Measurements from ENCODE around the gene NCR3LG1.

DNA sequence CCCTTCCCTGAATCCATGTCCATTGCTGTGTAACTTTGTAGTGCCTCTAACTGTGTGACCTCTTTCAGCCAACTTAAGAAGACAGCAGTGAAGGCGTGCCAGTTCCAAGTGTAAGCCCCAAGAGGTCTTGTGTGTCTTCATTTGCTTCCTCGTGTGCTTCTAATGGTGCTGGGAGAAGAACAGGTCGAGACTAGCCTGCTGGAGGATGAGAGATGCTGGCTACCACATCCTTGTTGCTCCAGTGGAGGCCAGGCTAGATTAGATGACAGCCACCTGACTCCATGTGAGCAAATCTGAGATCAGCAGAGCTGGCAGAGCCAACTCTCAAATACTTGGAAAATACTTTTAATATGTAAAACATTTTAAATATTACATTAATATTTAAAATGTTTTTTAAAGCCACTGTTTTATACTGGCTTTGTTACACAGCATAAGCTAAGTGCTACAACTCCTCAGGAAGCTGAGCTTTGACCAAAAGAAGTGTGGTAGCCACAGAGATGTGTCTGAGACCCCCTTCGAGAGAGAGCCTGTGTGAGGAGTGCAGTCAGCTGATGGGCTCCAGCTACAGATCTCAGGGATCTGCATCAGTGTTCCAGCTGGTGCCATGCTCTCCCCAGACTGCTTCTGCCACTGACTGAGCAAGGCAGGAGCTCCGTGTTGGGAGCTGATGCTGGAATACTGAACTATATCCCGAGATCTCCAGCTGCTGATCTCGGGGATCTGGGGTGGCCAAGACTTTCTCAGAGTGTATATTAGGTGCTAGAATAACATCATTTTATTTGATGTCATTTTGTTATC is 28.0 kb downstream of the NCR3LG1 start:
- TF ChIP-seq JUN (IDR thresholded peaks at IDR 0.05) (no peak), CHD2 (IDR thresholded peaks at IDR 0.05; ENCODE audit: low read length, partially characterized antibody) (no peak), CEBPB (IDR thresholded peaks at IDR 0.05) (no peak), MAZ (IDR thresholded peaks at IDR 0.05; ENCODE audit: borderline replicate concordance, low read depth, low read length) (no peak), RAD21 (conservative IDR thresholded peaks at IDR 0.05 in 1 of 2, IDR thresholded peaks at IDR 0.05 in 1 of 2) (no peak), MAFK (IDR thresholded peaks at IDR 0.05; ENCODE audit: partially characterized antibody) (no peak)
- TF ChIP-seq, protein P1, sequence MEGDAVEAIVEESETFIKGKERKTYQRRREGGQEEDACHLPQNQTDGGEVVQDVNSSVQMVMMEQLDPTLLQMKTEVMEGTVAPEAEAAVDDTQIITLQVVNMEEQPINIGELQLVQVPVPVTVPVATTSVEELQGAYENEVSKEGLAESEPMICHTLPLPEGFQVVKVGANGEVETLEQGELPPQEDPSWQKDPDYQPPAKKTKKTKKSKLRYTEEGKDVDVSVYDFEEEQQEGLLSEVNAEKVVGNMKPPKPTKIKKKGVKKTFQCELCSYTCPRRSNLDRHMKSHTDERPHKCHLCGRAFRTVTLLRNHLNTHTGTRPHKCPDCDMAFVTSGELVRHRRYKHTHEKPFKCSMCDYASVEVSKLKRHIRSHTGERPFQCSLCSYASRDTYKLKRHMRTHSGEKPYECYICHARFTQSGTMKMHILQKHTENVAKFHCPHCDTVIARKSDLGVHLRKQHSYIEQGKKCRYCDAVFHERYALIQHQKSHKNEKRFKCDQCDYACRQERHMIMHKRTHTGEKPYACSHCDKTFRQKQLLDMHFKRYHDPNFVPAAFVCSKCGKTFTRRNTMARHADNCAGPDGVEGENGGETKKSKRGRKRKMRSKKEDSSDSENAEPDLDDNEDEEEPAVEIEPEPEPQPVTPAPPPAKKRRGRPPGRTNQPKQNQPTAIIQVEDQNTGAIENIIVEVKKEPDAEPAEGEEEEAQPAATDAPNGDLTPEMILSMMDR (IDR thresholded peaks at IDR 0.05): no peak

All from A549 (cell line).